Memory B cell (primary cell): ENCODE results near the gene IFT88.

Source experiments
- ATAC-seq: fragments of 150-1000 bp; cut with Tn5 transposase; 2 replicates; pipeline ENCODE4 v1.10.0; 2021; ENCODE audit warnings: low read depth, mild to moderate bottlenecking, moderate library complexity
- DNase-seq, 2 donors: peaks; one replicate each; pipeline ENCODE4 v3.0.0; 2022; ENCODE audit warnings: low spot score in 2 of 2
- H3K27ac Mint-ChIP-seq: one replicate; pipeline ENCODE4 v1.8.0; 2022; ENCODE audit warnings: mild to moderate bottlenecking, moderate library complexity, mixed read lengths
- H3K27me3 Mint-ChIP-seq: one replicate; pipeline ENCODE4 v1.8.0; 2022; ENCODE audit warnings: mixed read lengths
- H3K36me3 Mint-ChIP-seq: one replicate; pipeline ENCODE4 v1.8.0; 2022; ENCODE audit warnings: mild to moderate bottlenecking, mixed read lengths
- H3K4me1 Mint-ChIP-seq: one replicate; pipeline ENCODE4 v1.8.0; 2022; ENCODE audit warnings: mixed read lengths
- H3K4me3 Mint-ChIP-seq: one replicate; pipeline ENCODE4 v1.8.0; 2022; ENCODE audit warnings: mild to moderate bottlenecking, moderate library complexity, mixed read lengths
- H3K9me3 Mint-ChIP-seq: one replicate; pipeline ENCODE4 v1.8.0; 2022; ENCODE audit warnings: mixed read lengths

IFT88 gene

DNA sequence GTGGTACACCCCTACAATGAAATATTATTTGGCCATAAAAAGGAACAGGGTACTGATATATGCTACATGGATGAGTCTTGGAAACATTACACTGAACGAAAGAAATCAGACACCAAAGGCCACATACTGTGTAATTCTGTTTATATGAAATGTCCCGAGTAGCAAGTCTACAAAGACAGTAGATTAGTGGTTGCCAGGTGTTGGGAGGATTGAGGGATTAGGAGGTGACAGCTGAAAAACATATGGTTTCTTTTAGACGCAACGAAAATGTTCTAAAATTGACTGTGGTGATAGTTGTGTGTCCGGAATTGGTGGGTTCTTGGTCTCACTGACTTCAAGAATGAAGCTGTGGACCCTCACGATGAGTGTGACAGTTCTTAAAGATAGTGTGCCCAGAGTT lies 171.7 kb downstream of the IFT88 start:
- H3K27me3 Mint-ChIP-seq: no peaks in the 10 kb centered on the region
- H3K9me3 Mint-ChIP-seq: peaks cover 2% of the 10 kb centered on the region
- no peak overlapping the region for H3K27ac Mint-ChIP-seq
- H3K36me3 Mint-ChIP-seq: peaks cover 8% of the 10 kb centered on the region
- DNase-seq (no peak), ATAC-seq (no peak)
- no peaks in the 10 kb centered on the region for H3K4me1 Mint-ChIP-seq
- H3K4me3 Mint-ChIP-seq: no peak overlapping the region

DNA sequence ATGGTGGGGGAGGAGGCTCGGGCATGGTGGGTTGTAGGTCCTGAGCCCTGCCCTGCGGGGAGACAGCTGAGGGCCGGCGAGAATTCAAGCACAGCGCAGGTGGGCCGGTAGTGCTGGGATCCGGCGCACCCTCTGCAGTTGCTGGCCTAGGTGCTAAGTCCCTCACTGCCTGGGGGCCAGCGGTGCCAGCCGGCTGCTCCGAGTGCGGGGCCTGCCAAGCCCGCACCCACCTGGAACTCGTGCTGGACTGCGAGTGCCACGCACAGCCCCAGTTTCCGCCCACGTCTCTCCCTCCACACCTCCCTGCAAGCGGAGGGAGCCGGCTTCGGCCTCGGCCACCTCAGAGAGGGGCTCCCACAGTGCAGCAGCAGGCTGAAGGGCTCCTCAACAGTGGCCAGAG lies 173.1 kb downstream of the IFT88 start:
- DNase-seq (no peak), ATAC-seq (no peak)
- no peaks in the 10 kb centered on the region for H3K27me3 Mint-ChIP-seq
- H3K4me3 Mint-ChIP-seq: no peak overlapping the region
- peaks cover 2% of the 10 kb centered on the region for H3K9me3 Mint-ChIP-seq
- H3K27ac Mint-ChIP-seq: no peak overlapping the region
- no peaks in the 10 kb centered on the region for H3K4me1 Mint-ChIP-seq
- peaks cover 8% of the 10 kb centered on the region for H3K36me3 Mint-ChIP-seq
